Ureter (tissue), 1 donor: ENCODE results near the gene BABAM2. TPM values are rescaled to one million over a fixed set of nuclear protein-coding genes. Genes with fewer than 3 reads are reported as not detected.
"Not testable (repeated sequence)": the region's sequence is repeated elsewhere in the genome, so short reads cannot be mapped to it uniquely, and the experiment has no call there.

Source experiments
- DNase-seq: peaks from one replicate; pipeline ENCODE4 v3.0.0-alpha.2; 2020; ENCODE audit warnings: low spot score
- total RNA-seq: library from RNA; stranded (reverse); gene quantifications from one replicate; pipeline ENCODE4 v1.2.4, GENCODE V29; 2023
- donor health status: DM: yes; HTN: yes; CAD: no.

The BABAM2 gene
- total RNA-seq, 1 donor from 2014 or later = 76.3 TPM

DNA sequence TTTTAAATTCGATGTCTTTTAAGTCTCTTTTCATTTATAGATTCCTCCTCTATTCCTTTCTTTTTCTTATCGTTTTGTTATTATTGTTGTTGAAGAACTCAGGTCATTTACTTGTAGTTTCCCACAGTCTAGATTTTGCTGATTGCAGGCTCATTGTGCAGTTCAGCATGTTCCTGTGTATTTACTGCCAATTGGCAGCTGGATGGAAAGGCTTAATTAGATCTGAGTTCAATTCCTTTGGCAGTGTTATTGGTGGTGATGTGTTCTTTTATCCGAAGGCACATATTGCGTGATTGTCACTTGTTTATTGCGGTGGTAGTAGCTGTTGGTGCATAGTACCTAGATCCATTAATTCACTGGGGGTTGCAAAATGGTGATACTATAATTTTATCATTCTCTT, 180.7 kb downstream of the BABAM2 start:
- no peak for DNase-seq

DNA sequence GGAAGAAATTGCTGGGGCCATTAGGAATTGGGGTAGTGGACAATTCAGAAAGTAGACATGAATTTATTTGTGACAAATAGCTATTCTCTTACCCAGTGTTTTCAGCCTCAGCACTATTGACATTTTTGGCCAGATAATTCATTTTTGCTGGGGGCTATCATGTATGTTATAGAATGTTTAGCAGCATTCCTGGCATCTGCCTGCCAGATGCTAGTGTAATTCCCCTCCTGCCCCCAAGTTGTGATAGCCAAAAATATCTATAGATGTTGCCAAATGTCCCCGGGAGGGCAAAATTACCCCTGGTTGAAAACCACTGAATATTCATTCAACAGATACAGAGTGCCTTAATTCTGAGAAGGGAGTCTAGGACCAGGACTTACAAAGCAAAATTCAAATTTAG, 183.6 kb downstream of the BABAM2 start:
- no peak for DNase-seq

DNA sequence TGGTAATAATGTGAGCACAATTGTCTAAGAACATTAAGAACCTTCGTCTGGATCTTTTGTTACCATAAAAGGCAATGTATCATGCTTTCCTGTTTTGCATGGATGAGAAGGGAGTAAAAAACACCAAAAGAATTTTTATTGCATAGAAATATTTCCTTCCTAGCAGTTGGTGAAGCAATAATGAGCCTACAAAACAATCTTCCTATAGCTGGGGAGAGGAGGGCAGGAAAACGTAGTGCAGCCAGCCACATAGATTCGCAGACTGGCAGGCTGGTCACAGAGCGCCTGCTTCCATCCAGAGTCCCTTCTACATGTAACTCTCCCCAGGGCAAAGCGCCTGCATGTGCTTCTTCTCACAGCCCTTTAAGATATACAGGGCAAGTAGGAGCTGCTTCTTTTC, 190.4 kb downstream of the BABAM2 start:
- DNase-seq = no peak

DNA sequence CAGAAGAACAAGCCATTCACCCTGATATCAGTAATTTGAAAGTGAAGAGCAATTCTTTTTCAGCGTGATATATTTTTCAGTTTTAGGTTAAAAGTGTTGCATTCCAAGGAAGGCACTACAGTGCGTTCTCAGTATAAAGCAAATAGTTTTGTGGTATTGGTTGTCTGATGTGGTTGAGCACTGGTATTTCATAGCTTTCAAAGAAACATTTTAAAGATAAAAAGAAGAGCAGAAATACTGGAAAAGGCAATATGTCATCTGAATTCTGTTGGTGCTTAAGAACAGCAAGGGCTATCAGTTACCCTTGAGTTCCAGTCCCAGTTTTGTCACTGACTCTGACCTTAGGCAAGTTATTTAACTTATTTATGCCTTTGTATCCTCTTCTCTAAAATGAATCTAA, 191.6 kb downstream of the BABAM2 start:
- DNase-seq = no peak

DNA sequence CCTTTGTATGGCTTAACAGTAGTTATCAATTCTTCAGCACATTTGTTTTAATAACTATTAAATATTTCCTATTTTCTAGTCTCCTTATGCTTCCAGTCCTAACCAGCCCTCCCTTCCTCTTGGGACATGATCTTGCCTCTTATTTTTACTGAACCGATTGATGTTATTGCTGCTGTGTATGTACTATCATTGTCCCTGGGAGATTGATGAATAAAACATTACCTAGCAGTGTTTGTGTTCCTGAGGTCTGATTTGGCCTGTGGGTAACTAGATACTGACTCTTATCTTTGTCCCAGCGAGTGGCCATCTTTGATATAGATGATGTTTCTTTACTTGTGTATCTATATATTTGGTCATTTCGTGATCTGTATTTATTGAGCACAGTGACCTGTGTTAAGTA, 192.9 kb downstream of the BABAM2 start:
- DNase-seq = no peak

DNA sequence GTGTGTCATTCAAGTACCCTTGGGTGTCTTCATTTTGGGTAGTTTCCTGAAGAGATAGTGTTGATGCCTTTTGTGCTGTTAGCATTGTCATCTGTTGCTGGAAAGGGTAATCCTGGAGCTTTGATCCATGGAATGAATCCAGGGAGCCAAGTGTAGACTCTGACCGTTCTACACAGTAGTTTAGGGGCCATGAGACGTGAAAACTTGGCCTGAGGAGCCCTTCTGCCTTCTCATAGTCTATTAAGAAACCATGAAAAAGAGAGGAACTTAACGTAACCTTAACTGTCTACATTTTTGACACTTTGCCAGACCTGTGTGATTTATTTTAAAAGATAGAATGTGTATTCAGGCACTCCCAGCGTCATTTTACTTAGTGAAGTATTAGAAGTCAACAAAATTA, 194.0 kb downstream of the BABAM2 start:
- DNase-seq = no peak

DNA sequence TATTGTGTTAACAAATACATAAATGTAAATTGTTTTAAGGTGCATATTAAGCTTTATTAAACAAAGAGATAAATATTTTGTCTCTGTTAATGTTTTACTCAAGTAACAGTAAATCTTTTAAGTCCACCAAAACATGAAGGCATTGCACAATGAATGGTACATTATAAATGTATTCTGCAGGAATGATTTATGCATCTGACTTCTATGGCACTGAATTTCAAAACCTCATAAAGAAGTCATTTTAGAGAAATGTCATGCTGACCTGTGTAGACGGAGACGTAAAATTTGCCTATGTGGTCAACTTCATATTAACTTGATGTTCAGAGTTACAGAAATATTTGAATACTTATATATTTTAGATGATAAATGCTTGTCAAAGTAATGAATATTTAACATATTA, 194.7 kb downstream of the BABAM2 start:
- no peak for DNase-seq

DNA sequence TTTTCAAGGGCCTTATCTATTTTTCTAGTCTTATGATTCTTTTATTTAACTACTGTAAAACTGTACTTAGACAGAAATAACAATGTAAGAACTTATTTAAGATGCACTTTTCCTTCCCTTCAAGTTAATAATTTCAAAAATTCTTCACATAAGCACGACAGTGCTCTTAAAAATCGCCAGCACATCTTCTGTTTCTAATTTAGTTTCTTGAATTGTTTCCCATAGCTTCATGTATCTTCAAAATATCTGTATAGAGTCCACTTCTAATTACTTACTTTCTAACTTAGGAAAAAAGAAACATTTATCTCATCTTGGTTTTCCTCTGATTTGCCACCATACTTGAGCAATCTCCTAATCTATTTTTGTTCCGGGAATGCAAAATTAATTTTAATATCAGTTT, 196.1 kb downstream of the BABAM2 start:
- DNase-seq = no peak

DNA sequence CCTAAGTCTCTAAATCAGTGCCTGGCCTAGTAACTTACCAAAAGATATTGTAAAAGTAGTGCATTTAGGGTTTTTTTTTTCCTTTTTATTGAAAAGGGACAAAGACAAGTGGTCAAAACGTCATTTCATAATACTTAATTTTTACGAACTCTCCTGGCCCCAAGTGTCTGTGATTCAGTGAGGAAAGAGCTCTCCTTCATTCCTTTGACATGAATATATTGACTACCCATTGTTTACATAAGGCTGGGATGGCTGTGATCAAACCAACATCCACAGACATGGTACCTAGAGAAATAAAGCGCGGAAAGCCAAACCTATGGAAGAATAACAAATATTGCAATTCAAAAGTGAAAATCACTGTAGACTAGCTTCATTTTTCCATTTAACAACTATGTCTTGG, 198.4 kb downstream of the BABAM2 start:
- no peak for DNase-seq

DNA sequence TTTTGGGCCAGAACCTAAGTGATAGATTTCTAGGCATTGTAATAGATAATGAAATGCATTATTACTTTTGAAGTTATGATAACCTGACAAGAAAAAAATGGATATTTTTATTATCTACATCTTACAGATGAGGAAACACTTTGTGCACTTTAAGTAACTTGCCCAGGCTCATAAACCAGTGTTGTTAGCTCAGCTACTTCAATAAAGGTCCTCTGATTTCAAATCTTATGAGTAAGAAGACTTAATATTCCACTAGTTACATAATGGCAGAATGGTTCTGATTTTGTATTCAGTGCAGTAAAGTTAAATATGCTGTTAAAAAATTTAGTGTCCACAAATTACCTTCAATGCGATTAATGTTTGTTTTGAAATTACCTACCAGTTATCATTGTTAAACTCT, 199.0 kb downstream of the BABAM2 start:
- no peak for DNase-seq

DNA sequence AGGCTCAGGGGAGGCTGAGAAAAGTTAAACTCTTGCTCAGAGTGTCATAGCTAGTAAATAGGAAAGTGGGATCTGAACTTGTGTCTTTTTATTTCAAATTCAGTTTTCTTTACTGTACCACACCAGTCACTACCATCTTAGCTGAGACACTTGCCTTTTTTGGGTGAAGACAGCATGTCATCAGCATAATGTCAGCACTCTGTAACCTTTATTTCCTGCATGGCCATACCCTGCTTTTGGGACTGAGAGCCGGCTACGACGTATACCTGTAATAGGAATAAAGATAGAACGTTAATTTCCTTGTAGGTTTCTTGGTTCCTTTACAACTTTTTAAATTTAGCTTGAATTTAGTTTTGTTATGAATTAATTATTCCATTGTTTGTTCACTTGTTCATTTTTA, 202.8 kb downstream of the BABAM2 start:
- DNase-seq = no peak

DNA sequence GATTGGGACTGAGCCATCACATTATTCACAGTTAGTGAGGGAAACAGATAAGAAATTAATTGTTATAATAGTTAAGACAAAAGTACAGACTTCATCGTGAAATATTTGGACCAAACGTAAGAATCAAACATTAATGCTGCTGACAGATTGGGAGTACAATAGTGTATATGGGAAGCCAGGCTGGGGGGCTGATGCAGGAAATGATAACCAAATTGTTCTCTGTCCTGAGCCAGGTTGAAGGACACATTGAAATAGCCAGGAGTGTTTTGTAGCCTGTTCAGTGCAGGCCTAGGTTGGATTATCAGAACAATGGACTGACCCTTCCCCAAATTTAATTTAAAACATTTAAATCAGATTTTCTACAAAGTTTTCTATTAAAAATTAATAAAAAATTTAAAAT, 203.2 kb downstream of the BABAM2 start:
- DNase-seq = no peak

DNA sequence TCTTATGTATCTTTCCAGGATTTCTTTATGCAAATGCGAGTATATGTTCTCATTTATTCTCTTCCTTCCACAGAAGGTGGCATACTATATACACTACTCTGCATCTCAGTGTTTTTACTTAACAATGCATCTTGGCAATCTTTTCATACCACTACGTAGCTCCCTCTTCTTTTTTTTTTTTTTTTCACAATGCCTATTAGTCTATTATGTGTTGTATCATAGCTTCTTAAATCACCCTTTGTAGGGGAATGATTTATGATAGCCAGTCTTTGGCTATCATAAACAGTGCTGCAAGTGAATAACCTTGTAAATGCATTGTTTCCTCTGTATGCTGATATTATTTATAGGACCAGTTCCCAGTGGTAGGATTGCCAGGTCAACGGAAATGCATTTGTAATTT, 204.2 kb downstream of the BABAM2 start:
- DNase-seq = no peak

DNA sequence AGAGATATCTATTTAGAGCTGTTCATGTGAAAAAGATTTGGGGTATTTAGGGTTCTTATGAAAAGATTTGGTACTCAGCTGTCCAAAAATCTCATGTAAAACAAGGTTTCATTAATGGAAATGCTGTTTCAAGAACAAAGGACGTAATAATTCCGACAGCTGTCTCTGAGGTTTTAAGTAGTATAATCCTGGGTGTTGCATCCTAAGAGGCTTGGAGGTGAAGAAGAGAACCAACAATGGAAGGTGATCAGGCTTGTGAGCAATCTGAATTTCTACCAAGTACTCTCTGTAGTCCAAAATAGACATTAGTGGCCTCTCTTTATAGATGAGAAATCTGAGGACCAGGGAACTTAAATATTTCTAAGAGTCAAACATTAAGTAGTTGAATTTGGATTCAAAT, 205.1 kb downstream of the BABAM2 start:
- DNase-seq = no peak

DNA sequence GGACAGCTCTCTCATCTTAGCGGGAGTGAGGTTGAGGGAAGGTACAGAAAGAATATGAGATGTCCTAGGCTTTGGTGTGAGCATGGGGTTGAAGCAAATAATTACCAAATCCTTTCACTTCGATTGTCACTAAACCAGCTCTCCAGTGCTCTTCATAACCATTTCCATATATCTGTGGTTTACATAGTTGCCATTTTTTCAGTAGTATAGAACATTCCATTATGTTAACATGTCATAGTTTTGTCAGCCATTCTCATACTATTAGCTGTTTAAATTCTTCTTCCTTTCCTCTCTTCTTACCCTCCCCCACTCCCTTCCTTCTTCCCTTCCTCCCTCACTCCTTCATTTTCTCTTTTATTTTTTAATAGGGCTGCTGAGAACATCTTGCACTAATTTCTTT, 205.9 kb downstream of the BABAM2 start:
- DNase-seq = no peak

DNA sequence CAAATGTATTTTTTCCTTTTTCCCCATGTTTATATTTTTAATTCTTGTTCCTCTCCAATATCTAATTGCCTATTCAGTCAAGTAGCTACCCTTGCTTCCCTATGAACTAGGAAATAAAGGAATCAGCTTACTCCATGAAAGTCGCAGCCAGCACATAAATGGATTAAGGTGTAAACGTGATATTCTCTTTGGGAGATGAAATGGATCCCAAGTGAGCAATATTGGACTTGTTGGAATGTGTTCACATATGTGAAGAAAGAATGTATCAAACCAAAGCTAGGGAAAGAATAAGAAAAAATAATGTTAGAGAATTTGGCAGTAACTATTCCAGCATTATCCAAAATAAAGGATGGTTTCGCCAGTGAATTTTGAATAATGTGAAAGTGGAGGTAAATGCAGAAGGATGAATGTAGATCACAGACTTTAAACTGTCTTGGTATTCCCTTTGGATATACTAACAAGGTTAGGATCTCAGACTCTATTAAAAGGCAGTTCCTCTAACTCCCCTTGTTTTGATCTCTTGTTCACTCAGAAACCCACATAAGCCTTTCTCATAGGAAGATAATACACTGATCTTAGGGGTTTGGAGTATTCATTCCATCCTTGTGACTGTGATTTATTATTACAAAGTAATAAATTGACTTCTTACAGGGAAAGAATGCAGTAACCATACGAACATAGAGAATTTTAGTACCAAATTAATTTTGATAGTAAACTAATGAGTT, 208.1 kb downstream of the BABAM2 start:
- no peak for DNase-seq

DNA sequence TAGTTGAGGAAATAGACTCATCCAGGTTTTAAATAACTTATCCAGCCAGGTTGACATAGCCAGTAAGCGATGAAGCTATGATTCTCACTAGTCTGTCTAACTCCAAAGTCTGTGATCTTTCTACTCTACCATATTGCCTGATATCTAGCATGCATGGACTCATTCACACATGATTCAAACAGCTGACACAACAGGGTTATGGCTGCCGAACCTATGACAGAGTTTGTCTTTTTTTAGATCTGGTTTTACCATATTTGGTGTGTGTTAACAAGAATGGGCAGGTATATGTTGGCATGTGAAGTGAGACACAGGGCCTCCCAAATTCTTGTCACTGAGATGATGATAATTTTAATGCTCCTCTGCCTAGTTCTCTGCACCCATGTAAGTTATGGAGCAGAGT, 210.6 kb downstream of the BABAM2 start:
- DNase-seq = no peak

DNA sequence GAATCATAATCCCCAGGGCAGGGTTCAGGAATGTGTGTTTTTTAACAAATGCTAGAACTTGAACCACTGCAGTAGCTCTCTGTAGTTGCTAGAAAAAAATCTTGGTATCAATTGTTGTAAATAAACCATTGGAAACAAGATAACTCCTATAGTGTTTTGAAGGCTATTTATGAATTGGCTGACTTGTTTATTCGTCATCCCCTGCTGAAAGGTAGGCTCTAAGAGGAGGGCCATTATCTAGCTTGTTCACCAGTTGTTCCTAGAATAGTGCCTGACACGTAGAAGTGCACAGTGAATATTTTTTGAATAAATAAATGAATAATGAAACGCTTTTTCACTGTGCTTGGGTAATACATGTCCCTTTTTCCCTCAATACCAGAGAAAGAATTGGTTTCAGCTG, 211.4 kb downstream of the BABAM2 start:
- DNase-seq = no peak

DNA sequence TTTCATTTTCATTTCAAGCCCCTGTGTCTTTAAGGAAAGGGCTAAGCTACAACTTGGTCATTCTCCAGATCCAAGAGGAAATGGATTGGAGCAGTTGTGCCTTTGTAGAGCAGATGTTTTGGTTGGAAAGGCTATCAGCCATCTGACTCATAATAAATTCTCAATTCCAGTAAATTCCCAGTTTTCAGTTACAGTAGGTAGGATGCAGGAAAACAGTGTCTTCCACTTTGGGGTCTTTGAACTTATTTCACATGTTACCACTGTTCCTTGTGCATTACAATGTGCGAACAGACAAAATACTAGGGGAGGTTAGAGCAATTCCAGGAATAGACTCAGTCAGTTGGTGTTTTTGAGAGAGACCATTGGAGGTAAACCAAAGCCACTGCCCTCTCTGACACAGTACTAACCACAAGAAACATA, 211.9 kb downstream of the BABAM2 start:
- no peak for DNase-seq

DNA sequence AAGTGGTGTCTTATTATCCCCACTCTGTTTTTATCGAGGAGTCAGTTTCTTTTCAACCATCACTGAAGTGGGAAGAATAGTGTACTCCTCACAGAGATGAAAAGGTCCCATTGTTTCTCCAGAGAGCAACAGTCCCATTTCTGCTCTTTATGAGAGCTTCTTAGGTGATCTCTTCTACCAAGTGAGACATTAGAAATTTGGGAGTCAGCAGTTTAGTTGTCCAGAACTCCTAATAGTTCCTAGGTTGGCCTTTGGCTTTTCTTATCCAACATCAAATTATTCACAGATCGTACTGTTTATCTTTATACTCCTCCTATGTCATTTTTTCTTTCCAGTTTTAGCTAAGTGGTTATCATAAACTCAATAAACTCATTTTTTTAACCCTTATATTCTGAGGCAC, 213.1 kb downstream of the BABAM2 start:
- no peak for DNase-seq

DNA sequence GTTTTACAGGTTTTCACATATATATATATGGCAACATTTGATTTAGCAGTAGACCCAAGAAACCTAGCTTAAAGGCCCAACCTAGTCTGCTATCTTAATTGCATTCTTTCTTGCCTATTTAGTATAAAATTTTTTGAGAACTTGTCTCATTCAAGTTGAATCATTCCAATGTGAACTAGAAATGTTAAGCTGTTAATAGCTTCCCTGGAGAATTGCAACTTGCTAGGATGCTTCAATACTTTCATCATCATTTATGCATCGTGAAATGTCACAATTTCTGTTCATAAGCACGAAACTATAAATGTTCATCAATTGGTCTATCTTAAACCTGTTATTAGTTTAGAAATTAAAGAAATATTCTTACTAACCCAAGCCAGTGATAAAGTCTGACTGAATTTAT, 217.6 kb downstream of the BABAM2 start:
- DNase-seq = no peak

DNA sequence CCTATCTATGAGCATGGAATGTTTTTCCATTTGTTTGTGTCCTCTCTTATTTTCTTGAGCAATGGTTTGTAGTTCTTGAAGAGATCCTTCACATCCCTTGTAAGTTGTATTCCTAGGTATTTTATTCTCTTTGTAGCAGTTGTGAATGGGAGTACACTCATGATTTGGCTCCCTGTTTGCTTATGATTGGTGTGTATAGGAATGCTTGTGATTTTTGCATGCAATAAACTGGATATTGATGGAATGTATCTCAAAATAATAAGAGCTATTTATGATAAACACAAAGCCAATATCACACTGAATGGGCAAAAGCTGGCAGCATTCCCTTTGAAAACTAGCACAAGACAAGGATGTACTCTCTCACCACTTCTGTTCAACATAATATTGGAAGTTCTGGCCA, 223.2 kb downstream of the BABAM2 start:
- not testable (repeated sequence) for DNase-seq

DNA sequence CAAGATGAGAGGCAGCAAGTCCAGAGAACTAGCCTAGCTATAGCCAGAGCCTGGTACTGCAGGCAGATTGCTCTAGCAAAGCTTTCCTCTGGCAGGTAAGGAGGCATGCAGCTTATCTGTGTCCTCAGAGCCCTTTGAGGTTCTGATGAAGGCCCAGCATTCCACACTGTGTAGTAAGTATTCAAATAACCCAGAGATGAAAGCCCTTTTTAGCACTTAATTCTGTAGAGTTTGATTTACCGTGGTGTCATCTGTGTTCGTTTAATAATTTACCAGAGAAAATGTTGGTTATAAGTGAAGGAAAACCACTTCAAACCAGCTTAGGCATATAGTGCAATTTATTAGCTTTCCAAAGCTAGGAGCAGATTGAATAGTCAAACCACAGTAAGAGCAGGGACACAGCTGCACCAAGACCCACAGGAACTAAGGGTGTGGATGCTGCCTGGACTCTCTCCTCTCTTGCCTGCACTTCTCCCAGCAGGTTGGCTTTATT, 226.6 kb downstream of the BABAM2 start:
- no peak for DNase-seq

DNA sequence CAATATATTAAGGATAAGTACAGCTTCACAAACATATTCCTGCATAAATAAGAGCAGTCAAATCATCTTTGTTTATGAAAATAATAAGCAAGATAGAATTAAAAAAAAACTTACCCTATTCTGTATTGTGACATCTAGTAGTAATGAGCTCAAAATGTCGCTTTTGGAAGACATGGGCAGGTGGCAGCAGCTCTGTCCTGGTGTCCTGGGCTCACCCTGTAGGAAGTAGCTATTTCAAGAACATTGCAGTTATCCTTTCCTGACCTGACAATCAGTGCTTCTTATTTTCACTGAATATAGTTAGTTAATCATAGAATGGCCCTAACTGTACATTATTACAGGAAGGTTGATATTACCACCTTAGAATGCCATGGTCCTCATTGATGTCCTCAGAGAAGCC, 229.1 kb downstream of the BABAM2 start:
- DNase-seq = no peak
